Measurements from ENCODE around the gene XDH.
A peak's percentile ranks its signal among the peaks of the same experiment; 100 is the strongest.

The XDH gene

GRCh38 chr2:31335921-31336585 lies 78.5 kb downstream of the XDH start:
- no peak for DNase-seq (ENCODE audit: low read depth)
- no peak overlapping the region for H3K4me3 ChIP-seq (ENCODE audit: low read depth, low read length)

GRCh38 chr2:31334311-31335026 lies 80.1 kb downstream of the XDH start:
- H3K4me3 ChIP-seq (ENCODE audit: low read depth, low read length) = no peak overlapping the region
- DNase-seq (ENCODE audit: low read depth) = no peak

GRCh38 chr2:31333527-31334183 lies 80.9 kb downstream of the XDH start:
- no peak for DNase-seq (ENCODE audit: low read depth)
- no peak overlapping the region for H3K4me3 ChIP-seq (ENCODE audit: low read depth, low read length)

- H3K4me3 ChIP-seq (ENCODE audit: low read depth, low read length) = no peak overlapping the region
- no peak for DNase-seq (ENCODE audit: low read depth)
Measured at GRCh38 chr2:31333046-31333445, 81.5 kb downstream of the XDH start.

GRCh38 chr2:31332521-31332920 lies 82.0 kb downstream of the XDH start:
- DNase-seq (ENCODE audit: low read depth) = no peak
- no peak overlapping the region for H3K4me3 ChIP-seq (ENCODE audit: low read depth, low read length)

GRCh38 chr2:31331156-31331555 lies 83.4 kb downstream of the XDH start:
- H3K4me3 ChIP-seq (ENCODE audit: low read depth, low read length) = no peak overlapping the region
- no peak for DNase-seq (ENCODE audit: low read depth)

GRCh38 chr2:31329081-31329625 lies 85.4 kb downstream of the XDH start:
- H3K4me3 ChIP-seq (ENCODE audit: low read depth, low read length) = no peak overlapping the region

GRCh38 chr2:31328026-31328425 lies 86.5 kb downstream of the XDH start:
- no peak for DNase-seq (ENCODE audit: low read depth)
- no peak overlapping the region for H3K4me3 ChIP-seq (ENCODE audit: low read depth, low read length)

More at GRCh38 chr2:31329081-31329625, 85.4 kb downstream of the XDH start:
- DNase-seq (ENCODE audit: low read depth) = no peak

GRCh38 chr2:31327505-31327904 lies 87.0 kb downstream of the XDH start:
- no peak overlapping the region for H3K4me3 ChIP-seq (ENCODE audit: low read depth, low read length)
- DNase-seq (ENCODE audit: low read depth) = no peak

- H3K4me3 ChIP-seq (ENCODE audit: low read depth, low read length) = no peak overlapping the region
- no peak for DNase-seq (ENCODE audit: low read depth)
Measured at GRCh38 chr2:31324016-31324633, 90.4 kb downstream of the XDH start.

- DNase-seq (ENCODE audit: low read depth) = no peak
- no peak overlapping the region for H3K4me3 ChIP-seq (ENCODE audit: low read depth, low read length)
Measured at GRCh38 chr2:31322371-31322770, 92.2 kb downstream of the XDH start.

- no peak overlapping the region for H3K4me3 ChIP-seq (ENCODE audit: low read depth, low read length)
- peak; percentile 81 for DNase-seq (ENCODE audit: low read depth)
Measured at GRCh38 chr2:31319406-31320175, 95.0 kb downstream of the XDH start.

- no peak overlapping the region for H3K4me3 ChIP-seq (ENCODE audit: low read depth, low read length)
- DNase-seq (ENCODE audit: low read depth) = no peak
Measured at GRCh38 chr2:31318361-31319336, 95.9 kb downstream of the XDH start.

- no peak overlapping the region for H3K4me3 ChIP-seq (ENCODE audit: low read depth, low read length)
- no peak for DNase-seq (ENCODE audit: low read depth)
Measured at GRCh38 chr2:31317396-31317795, 97.1 kb downstream of the XDH start.

- no peak for DNase-seq (ENCODE audit: low read depth)
Measured at GRCh38 chr2:31314761-31315160, 99.8 kb downstream of the XDH start.

GRCh38 chr2:31312898-31313297 lies 101.6 kb downstream of the XDH start:
- DNase-seq (ENCODE audit: low read depth) = no peak
- H3K4me3 ChIP-seq (ENCODE audit: low read depth, low read length) = no peak overlapping the region

More at GRCh38 chr2:31314761-31315160, 99.8 kb downstream of the XDH start:
- H3K4me3 ChIP-seq (ENCODE audit: low read depth, low read length) = no peak overlapping the region

- no peak overlapping the region for H3K4me3 ChIP-seq (ENCODE audit: low read depth, low read length)
- DNase-seq (ENCODE audit: low read depth) = no peak
Measured at GRCh38 chr2:31304816-31305215, 109.7 kb downstream of the XDH start.

- no peak for DNase-seq (ENCODE audit: low read depth)
- H3K4me3 ChIP-seq (ENCODE audit: low read depth, low read length) = no peak overlapping the region
Measured at GRCh38 chr2:31302940-31303563, 111.5 kb downstream of the XDH start.

Data from skeletal muscle cell (primary cell).